Neural cell (in vitro differentiated cells): ENCODE results near the gene HTD2. TPM values are rescaled to one million over a fixed set of nuclear protein-coding genes. Genes with fewer than 3 reads are reported as not detected.
"Not testable (repeated sequence)": the region's sequence is repeated elsewhere in the genome, so short reads cannot be mapped to it uniquely, and the experiment has no call there.

Source experiments
- H2AFZ ChIP-seq: fragments of 200-600, 300-800 bp; sonication (generic), shearing (Covaris generic); 2 replicates; pipeline ENCODE4 v1.6.0; 2014; ENCODE audit warnings: low read depth, mild to moderate bottlenecking, antibody characterized with exemption, low read length, moderate library complexity
- H3F3A ChIP-seq: fragments of 200-600 bp; shearing (Covaris generic); 2 replicates; pipeline ENCODE4 v1.6.1; 2016; ENCODE audit warnings: mild to moderate bottlenecking, moderate library complexity, mixed read lengths, antibody characterized with exemption, low read length; ENCODE audit not compliant: insufficient read depth, poor library complexity, severe bottlenecking
- H3K27ac ChIP-seq: fragments of 200-600, 300-800 bp; sonication (generic), shearing (Covaris generic); 2 replicates; pipeline ENCODE4 v1.5.1; 2014; ENCODE audit warnings: mild to moderate bottlenecking, low read length, moderate library complexity
- H3K27me3 ChIP-seq: fragments of 300-800, 200-600 bp; sonication (generic), shearing (Covaris generic); 2 replicates; pipeline ENCODE4 v1.6.0; 2014; ENCODE audit warnings: mild to moderate bottlenecking, low read depth, low read length, moderate library complexity; ENCODE audit not compliant: insufficient read depth
- H3K36me3 ChIP-seq: fragments of 300-800, 200-600 bp; sonication (generic), shearing (Covaris generic); 2 replicates; pipeline ENCODE4 v1.5.1; 2014; ENCODE audit warnings: mild to moderate bottlenecking, antibody characterized with exemption, low read length, moderate library complexity; ENCODE audit not compliant: insufficient read depth
- H3K4me2 ChIP-seq: fragments of 300-800, 200-600 bp; sonication (generic), shearing (Covaris generic); 2 replicates; pipeline ENCODE4 v1.6.0; 2014; ENCODE audit warnings: mild to moderate bottlenecking, low read length
- H3K4me3 ChIP-seq: fragments of 300-800, 200-600 bp; sonication (generic), shearing (Covaris generic); 2 replicates; pipeline ENCODE4 v1.5.1; 2014; ENCODE audit warnings: mild to moderate bottlenecking, low read length, moderate library complexity
- H3K79me2 ChIP-seq: fragments of 200-600 bp; shearing (Covaris generic); replicated peaks from 2 replicates; pipeline ENCODE4 v1.6.0; 2014; ENCODE audit warnings: mild to moderate bottlenecking, low read length, moderate library complexity; ENCODE audit not compliant: insufficient read depth
- H3K9ac ChIP-seq: fragments of 300-800, 200-600 bp; sonication (generic), shearing (Covaris generic); 2 replicates; pipeline ENCODE4 v1.6.1; 2016; ENCODE audit warnings: mild to moderate bottlenecking, low read length, mixed read lengths
- H3K9me2 ChIP-seq: fragments of 200-600 bp; shearing (Covaris generic); 2 replicates; pipeline ENCODE4 v1.6.1; 2016; ENCODE audit warnings: mild to moderate bottlenecking, low read length, mixed read lengths; ENCODE audit not compliant: insufficient read depth
- H3K9me3 ChIP-seq: fragments of 200-600, 300-800 bp; sonication (generic), shearing (Covaris generic); 2 replicates; pipeline ENCODE4 v1.6.1; 2016; ENCODE audit warnings: mild to moderate bottlenecking, mixed run types, low read length, moderate library complexity, mixed read lengths
- H4K20me1 ChIP-seq: fragments of 200-600 bp; shearing (Covaris generic); 2 replicates; pipeline ENCODE4 v1.6.1; 2016; ENCODE audit warnings: mild to moderate bottlenecking, mixed run types; ENCODE audit not compliant: insufficient read depth
- EP300 ChIP-seq: fragments of 450-650 bp; conservative IDR thresholded peaks from 2 replicates; pipeline ENCODE4 v1.6.1; 2014; ENCODE audit warnings: antibody characterized with exemption, mild to moderate bottlenecking, moderate library complexity; ENCODE audit not compliant: poor library complexity, severe bottlenecking
- EZH2 ChIP-seq: fragments of 200-600, 300-800 bp; shearing (Covaris generic), sonication (generic); IDR thresholded peaks from 2 replicates; pipeline ENCODE4 v1.6.1; 2014; ENCODE audit warnings: antibody characterized with exemption, low read length, borderline replicate concordance, mild to moderate bottlenecking; ENCODE audit not compliant: insufficient read depth, poor library complexity, severe bottlenecking
- MXI1 ChIP-seq: fragments of 450-650 bp; conservative IDR thresholded peaks from 2 replicates; pipeline ENCODE4 v1.6.1; 2014; ENCODE audit warnings: antibody characterized with exemption, mild to moderate bottlenecking; ENCODE audit not compliant: poor library complexity, severe bottlenecking
- POLR2AphosphoS5 ChIP-seq: IDR thresholded peaks from 2 replicates; pipeline ENCODE4 v1.6.1; 2012
- RAD21 ChIP-seq: fragments of 450-650 bp; conservative IDR thresholded peaks from 2 replicates; pipeline ENCODE4 v1.6.1; 2014; ENCODE audit warnings: antibody characterized with exemption, mild to moderate bottlenecking, moderate library complexity
- SMC3 ChIP-seq: fragments of 450-650 bp; conservative IDR thresholded peaks from 2 replicates; pipeline ENCODE4 v1.6.1; 2014; ENCODE audit warnings: antibody characterized with exemption, mild to moderate bottlenecking, moderate library complexity; ENCODE audit not compliant: poor library complexity
- TAF1 ChIP-seq: IDR thresholded peaks from 2 replicates; pipeline ENCODE4 v1.6.1; 2012; ENCODE audit warnings: low read depth
- polyA plus RNA-seq: library from polyadenylated mRNA; depleted of rRNA; stranded (reverse); fragments of >200 nt; gene quantifications from 2 replicates; pipeline ENCODE4 v1.2.3, GENCODE V29; 2014
- TF ChIP-seq, protein P1 (sequence below): fragments of 450-650 bp; IDR thresholded peaks from 2 replicates; pipeline ENCODE4 v1.5.1; 2014; ENCODE audit warnings: antibody characterized with exemption, mild to moderate bottlenecking, moderate library complexity; ENCODE audit not compliant: poor library complexity, severe bottlenecking
- TF ChIP-seq, protein P2 (sequence below): IDR thresholded peaks from 2 replicates; pipeline ENCODE4 v1.6.1; 2012; ENCODE audit warnings: borderline replicate concordance

The HTD2 gene
- polyA plus RNA-seq, 1 donor from 2014 or later: 19.0 TPM

DNA sequence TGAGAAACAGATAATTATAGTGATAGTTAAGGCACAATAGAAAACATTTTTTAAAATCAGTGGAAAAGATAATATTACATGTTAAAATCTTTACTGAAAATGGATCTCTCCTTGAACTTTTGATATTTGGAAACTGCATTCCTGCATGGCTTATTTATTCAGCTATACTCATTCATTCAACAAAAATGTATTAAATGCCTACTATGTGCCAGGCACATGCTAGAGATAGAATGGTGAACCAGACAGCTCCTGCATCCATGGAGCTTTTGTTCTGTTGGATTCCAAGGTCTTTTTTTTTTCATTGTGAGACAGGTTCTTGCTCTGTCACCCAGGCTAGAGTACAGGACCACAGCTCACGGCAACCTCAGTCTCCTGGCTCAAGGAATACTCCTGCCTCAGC, 30.9 kb downstream of the HTD2 start:
- Histone ChIP-seq H3K9me3 (no peaks in the 10 kb centered on the region), H3K9ac (no peak overlapping the region), H2AFZ (no peak overlapping the region), H3K79me2 (peaks cover 5% of the 10 kb centered on the region), H3K9me2 (no peaks in the 10 kb centered on the region), H4K20me1 (no peaks in the 10 kb centered on the region), H3K4me3 (no peak overlapping the region), H3K36me3 (no peaks in the 10 kb centered on the region), H3K4me2 (no peak overlapping the region), H3K27me3 (no peaks in the 10 kb centered on the region), H3K27ac (no peak overlapping the region), H3F3A (no peaks in the 10 kb centered on the region)
- TF ChIP-seq SMC3 (no peak), EZH2 (no peak), MXI1 (no peak)

DNA sequence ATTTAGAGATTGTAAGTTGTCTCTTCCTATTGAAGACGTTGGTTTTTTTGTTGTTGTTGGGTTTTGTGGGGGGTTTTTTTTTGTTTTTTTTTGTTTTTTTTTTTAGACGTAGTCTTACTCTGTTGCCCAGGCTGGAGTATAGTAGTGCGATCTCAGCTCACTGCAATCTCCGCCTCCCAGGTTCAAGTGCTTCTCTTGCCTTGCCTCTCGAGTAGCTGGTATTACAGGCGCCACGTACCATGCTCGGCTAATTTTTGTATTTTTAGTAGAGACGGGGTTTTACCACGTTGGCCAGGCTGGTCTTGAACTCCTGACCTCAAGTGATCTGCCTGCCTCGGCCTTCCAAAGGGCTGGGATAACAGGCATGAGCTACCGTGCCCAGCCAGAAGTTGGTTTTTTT, 32.8 kb downstream of the HTD2 start:
- not testable (repeated sequence) for H3K36me3 ChIP-seq, H3K79me2 ChIP-seq, H3K9ac ChIP-seq, H2AFZ ChIP-seq, H3K9me3 ChIP-seq, H3K27me3 ChIP-seq, H4K20me1 ChIP-seq, H3K4me3 ChIP-seq, H3K27ac ChIP-seq, H3F3A ChIP-seq, H3K9me2 ChIP-seq, H3K4me2 ChIP-seq

DNA sequence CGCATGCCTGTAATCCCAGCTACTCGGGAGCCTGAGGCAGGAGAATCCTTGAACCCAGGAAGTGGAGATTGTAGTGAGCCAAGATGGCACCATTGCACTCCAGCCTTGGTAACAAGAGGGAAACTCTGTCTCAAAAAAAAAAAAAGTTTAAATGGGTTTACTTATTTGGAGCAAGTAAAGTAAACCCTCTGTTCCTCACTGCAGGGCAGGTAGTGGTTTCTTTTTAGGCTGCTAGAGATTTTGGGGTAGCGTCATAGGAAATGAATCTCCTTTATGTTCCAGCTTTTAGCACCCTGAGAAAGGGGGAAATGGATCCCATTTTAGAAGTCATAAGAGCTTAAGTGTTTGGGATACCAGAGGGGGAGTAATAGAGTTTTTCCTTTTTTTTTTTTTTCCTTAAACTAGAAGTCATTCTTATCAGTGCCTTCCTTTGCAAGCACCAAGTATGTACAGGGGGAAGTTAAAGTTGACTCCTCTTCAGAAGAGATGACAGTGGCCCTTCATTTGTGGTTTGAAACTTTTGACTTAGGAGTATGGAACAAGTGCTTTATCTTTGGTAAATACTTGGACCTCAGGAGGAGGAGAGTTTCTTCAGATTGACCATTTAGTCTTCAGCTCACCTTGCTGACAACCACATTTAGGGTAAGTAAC, 34.4 kb downstream of the HTD2 start:
- no peaks in the 10 kb centered on the region for H3K79me2 ChIP-seq

More for the DNA sequence above, 34.4 kb downstream of the HTD2 start:
- H3K4me2 ChIP-seq: no peak overlapping the region
- H3K27me3 ChIP-seq: no peaks in the 10 kb centered on the region
- no peaks in the 10 kb centered on the region for H3F3A ChIP-seq
- no peaks in the 10 kb centered on the region for H3K36me3 ChIP-seq
- no peak overlapping the region for H3K27ac ChIP-seq
- H2AFZ ChIP-seq: no peak overlapping the region
- H3K9ac ChIP-seq: no peak overlapping the region
- TF ChIP-seq MXI1: no peak
- no peak for TF ChIP-seq EZH2
- TF ChIP-seq, protein P1, sequence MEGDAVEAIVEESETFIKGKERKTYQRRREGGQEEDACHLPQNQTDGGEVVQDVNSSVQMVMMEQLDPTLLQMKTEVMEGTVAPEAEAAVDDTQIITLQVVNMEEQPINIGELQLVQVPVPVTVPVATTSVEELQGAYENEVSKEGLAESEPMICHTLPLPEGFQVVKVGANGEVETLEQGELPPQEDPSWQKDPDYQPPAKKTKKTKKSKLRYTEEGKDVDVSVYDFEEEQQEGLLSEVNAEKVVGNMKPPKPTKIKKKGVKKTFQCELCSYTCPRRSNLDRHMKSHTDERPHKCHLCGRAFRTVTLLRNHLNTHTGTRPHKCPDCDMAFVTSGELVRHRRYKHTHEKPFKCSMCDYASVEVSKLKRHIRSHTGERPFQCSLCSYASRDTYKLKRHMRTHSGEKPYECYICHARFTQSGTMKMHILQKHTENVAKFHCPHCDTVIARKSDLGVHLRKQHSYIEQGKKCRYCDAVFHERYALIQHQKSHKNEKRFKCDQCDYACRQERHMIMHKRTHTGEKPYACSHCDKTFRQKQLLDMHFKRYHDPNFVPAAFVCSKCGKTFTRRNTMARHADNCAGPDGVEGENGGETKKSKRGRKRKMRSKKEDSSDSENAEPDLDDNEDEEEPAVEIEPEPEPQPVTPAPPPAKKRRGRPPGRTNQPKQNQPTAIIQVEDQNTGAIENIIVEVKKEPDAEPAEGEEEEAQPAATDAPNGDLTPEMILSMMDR: no peak
- no peak for TF ChIP-seq POLR2AphosphoS5
- no peak for TF ChIP-seq EP300
- no peak for TF ChIP-seq TAF1
- TF ChIP-seq RAD21: no peak
- TF ChIP-seq, protein P2, sequence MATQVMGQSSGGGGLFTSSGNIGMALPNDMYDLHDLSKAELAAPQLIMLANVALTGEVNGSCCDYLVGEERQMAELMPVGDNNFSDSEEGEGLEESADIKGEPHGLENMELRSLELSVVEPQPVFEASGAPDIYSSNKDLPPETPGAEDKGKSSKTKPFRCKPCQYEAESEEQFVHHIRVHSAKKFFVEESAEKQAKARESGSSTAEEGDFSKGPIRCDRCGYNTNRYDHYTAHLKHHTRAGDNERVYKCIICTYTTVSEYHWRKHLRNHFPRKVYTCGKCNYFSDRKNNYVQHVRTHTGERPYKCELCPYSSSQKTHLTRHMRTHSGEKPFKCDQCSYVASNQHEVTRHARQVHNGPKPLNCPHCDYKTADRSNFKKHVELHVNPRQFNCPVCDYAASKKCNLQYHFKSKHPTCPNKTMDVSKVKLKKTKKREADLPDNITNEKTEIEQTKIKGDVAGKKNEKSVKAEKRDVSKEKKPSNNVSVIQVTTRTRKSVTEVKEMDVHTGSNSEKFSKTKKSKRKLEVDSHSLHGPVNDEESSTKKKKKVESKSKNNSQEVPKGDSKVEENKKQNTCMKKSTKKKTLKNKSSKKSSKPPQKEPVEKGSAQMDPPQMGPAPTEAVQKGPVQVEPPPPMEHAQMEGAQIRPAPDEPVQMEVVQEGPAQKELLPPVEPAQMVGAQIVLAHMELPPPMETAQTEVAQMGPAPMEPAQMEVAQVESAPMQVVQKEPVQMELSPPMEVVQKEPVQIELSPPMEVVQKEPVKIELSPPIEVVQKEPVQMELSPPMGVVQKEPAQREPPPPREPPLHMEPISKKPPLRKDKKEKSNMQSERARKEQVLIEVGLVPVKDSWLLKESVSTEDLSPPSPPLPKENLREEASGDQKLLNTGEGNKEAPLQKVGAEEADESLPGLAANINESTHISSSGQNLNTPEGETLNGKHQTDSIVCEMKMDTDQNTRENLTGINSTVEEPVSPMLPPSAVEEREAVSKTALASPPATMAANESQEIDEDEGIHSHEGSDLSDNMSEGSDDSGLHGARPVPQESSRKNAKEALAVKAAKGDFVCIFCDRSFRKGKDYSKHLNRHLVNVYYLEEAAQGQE: no peak
- no peak for TF ChIP-seq SMC3
- H3K4me3 ChIP-seq: no peak overlapping the region
- no peaks in the 10 kb centered on the region for H4K20me1 ChIP-seq
- H3K9me3 ChIP-seq: no peaks in the 10 kb centered on the region
- no peaks in the 10 kb centered on the region for H3K9me2 ChIP-seq
